Spleen (tissue), 11 donors: Measurements from ENCODE around the gene VWCE. TPM values are rescaled to one million over a fixed set of nuclear protein-coding genes. Genes with fewer than 3 reads are reported as not detected.

Experiments used
- DNase-seq: peaks from one replicate; pipeline ENCODE4 v3.0.0-alpha.2; 2020
- H3K27ac ChIP-seq, 8 donors: fragments of 200-600 bp; sonication (generic) in 7 of 8; 1 replicate in 4 of 8; 2 replicates in 4 of 8; pipeline versions ENCODE4 v1.5.0 to v1.8.0; 2016 to 2021; ENCODE audit warnings: inconsistent platforms in 4 of 8, mild to moderate bottlenecking in 4 of 8, moderate library complexity in 1 of 8
- H3K27me3 ChIP-seq, 7 donors: fragments of 200-600 bp; sonication (generic) in 6 of 7; replicated peaks in 1 of 7; 1 replicate in 4 of 7; 2 replicates in 3 of 7; pipeline versions ENCODE4 v1.5.0 to v1.8.0; 2016 to 2021; ENCODE audit warnings: inconsistent platforms in 3 of 7, mild to moderate bottlenecking in 1 of 7
- H3K36me3 ChIP-seq, 6 donors: fragments of 200-600 bp; sonication (generic) in 5 of 6; 1 replicate in 4 of 6; 2 replicates in 2 of 6; pipeline versions ENCODE4 v1.5.0 to v1.8.0; 2016 to 2021; ENCODE audit warnings: inconsistent platforms in 2 of 6
- H3K4me1 ChIP-seq, 6 donors: fragments of 200-600 bp; sonication (generic) in 5 of 6; 1 replicate in 3 of 6; 2 replicates in 3 of 6; pipeline versions ENCODE4 v1.5.0 to v1.8.0; 2016 to 2021; ENCODE audit warnings: inconsistent platforms in 3 of 6
- H3K4me3 ChIP-seq, 8 donors: fragments of 200-600 bp; sonication (generic) in 7 of 8; 1 replicate in 4 of 8; 2 replicates in 4 of 8; pipeline versions ENCODE4 v1.5.0 to v1.8.0; 2016 to 2021; ENCODE audit warnings: inconsistent platforms in 4 of 8, mild to moderate bottlenecking in 4 of 8, moderate library complexity in 2 of 8
- H3K9me3 ChIP-seq, 8 donors: fragments of 200-600 bp; sonication (generic) in 7 of 8; 1 replicate in 4 of 8; 2 replicates in 4 of 8; pipeline versions ENCODE4 v1.5.0 to v1.8.0; 2016 to 2021; ENCODE audit warnings: inconsistent platforms in 4 of 8
- POLR2A ChIP-seq, 3 donors: fragments of 450-650 bp; IDR thresholded peaks; one replicate each; pipeline ENCODE4 v1.5.1; 2017; ENCODE audit warnings: antibody characterized with exemption in 3 of 3, mild to moderate bottlenecking in 1 of 3
- POLR2AphosphoS5 ChIP-seq, 3 donors: sonication (generic); formaldehyde crosslinking; IDR thresholded peaks; one replicate each; pipeline ENCODE4 v1.5.1; 2017; ENCODE audit warnings: antibody characterized with exemption in 3 of 3
- WGBS, 5 donors: extraction: QIAGEN DNeasy Blood & Tissue Kit in 3 of 5; methylation state at CpG; one replicate each; pipeline versions ENCODE4 v1.1.5 to v1.1.7; 2013 to 2018; 5-methylcytosine and 5-hydroxymethylcytosine counted together
- intact Hi-C: fragments of 100-400 bp; cut with DNase I; formaldehyde crosslinking; loops from one replicate; pipeline ENCODE4 v1.15.0; 2023; ENCODE audit warnings: low total_unique reads
- polyA plus RNA-seq, 3 donors: library from polyadenylated mRNA; stranded (reverse); fragments of 200-250 nt; gene quantifications; one replicate each; pipeline ENCODE4 v1.2.1, GENCODE V29; 2013
- total RNA-seq, 7 donors: library from RNA; depleted of rRNA in 3 of 7; stranded (reverse); fragments of >200 nt in 3 of 7; fragmentation: NEBNext Ultra II Directional in 4 of 7; extraction: Animal tissue kit (Norgen Biotek cat#: 25700) in 4 of 7; gene quantifications; one replicate each; pipeline versions ENCODE4 v1.1.0 to v1.2.1, GENCODE V29; 2016 to 2021
- TF ChIP-seq, protein P1 (sequence below), 11 experiments: fragments of 200-600 bp in 7 of 11; fragments of 450-650 bp in 4 of 11; sonication (generic) in 4 of 11; IDR thresholded peaks in 8 of 11; conservative IDR thresholded peaks in 3 of 11; 1 replicate in 7 of 11; 2 replicates in 4 of 11; pipeline versions ENCODE4 v1.4.0 to v1.8.0; 2016 to 2021; ENCODE audit warnings: antibody characterized with exemption in 11 of 11, inconsistent platforms in 4 of 11, mild to moderate bottlenecking in 1 of 11
- donor health status: healthy with polysubstance abuse.
- donor health status: DM: no; HTN: no; CAD: no; lungs with moderate emphysema.
- donor health status: DM: no; HTN: no; CAD: no.
- donor health status: Bipolar disorder and iron deficiency.
- donor health status: healthy.
- donor health status: DM: no; HTN: no; CAD: no.
- donor health status: DM: yes; HTN: yes; CAD: no.

VWCE gene
- total and polyA plus RNA-seq, 10 donors, result 0.23 to 3.2 (median 1.2) TPM

DNA sequence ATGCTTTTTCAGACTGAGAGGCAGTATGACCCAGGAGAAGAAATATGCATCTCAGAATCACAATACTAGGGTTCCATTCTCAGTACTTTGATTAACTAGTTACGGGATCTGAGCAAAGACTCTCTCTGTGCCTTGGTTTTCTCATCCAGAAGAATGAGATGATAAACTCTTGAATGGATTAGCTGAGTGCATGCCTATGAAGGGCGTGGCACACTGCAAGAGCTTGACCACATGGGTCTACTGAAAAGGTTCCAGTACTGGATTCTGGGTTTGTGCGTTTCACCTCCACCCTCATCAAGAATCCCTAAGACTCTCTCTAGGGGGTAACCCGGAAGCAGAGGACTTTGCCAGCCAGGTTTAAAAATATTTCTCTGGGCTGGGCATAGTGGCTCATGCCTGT lies 28.5 kb downstream of the VWCE start:
- H3K4me1 ChIP-seq, result no peaks in the 10 kb centered on the region
- no peak overlapping the region for H3K4me3 ChIP-seq
- H3K27ac ChIP-seq, result no peak overlapping the region
- DNase-seq, result no peak
- H3K27me3 ChIP-seq, result no peaks in the 10 kb centered on the region
- no peaks in the 10 kb centered on the region for H3K36me3 ChIP-seq
- TF ChIP-seq, protein P1, sequence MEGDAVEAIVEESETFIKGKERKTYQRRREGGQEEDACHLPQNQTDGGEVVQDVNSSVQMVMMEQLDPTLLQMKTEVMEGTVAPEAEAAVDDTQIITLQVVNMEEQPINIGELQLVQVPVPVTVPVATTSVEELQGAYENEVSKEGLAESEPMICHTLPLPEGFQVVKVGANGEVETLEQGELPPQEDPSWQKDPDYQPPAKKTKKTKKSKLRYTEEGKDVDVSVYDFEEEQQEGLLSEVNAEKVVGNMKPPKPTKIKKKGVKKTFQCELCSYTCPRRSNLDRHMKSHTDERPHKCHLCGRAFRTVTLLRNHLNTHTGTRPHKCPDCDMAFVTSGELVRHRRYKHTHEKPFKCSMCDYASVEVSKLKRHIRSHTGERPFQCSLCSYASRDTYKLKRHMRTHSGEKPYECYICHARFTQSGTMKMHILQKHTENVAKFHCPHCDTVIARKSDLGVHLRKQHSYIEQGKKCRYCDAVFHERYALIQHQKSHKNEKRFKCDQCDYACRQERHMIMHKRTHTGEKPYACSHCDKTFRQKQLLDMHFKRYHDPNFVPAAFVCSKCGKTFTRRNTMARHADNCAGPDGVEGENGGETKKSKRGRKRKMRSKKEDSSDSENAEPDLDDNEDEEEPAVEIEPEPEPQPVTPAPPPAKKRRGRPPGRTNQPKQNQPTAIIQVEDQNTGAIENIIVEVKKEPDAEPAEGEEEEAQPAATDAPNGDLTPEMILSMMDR (IDR thresholded peaks at IDR 0.05 in 8 of 11, conservative IDR thresholded peaks at IDR 0.05 in 3 of 11), result no peak
- TF ChIP-seq POLR2AphosphoS5 (IDR thresholded peaks at IDR 0.05), result no peak
- no peak for TF ChIP-seq POLR2A (IDR thresholded peaks at IDR 0.05)
- no peaks in the 10 kb centered on the region for H3K9me3 ChIP-seq
- 82 to 97% (median 91%) methylated on average over 4 of the region's 4 CpGs for WGBS, 5 donors
- intact Hi-C loops, result no loop called here

DNA sequence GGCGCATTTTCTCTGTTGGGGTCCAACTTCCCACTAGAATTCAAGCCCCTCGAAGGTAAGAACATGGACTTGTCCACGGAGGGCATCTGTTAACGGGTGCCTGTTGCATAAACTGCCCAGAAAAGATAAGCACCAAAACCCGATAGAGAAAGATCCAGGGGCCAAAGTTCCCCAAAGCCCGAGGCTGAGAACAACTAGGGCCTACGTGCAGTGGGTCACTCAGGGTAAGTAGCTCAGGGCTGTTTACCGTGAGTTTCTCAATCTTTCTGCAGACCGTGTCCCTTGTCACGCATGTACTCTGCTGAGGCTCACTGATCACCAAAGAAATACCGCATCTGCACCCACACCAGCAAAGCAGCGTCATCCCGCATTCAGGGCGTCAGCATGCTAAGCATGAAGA lies 29.8 kb downstream of the VWCE start:
- no peak overlapping the region for H3K27ac ChIP-seq
- no peaks in the 10 kb centered on the region for H3K36me3 ChIP-seq
- intact Hi-C loops, result no loop called here
- no peaks in the 10 kb centered on the region for H3K4me1 ChIP-seq
- no peak for DNase-seq
- H3K27me3 ChIP-seq, result no peaks in the 10 kb centered on the region
- TF ChIP-seq POLR2AphosphoS5 (IDR thresholded peaks at IDR 0.05) (no peak), POLR2A (IDR thresholded peaks at IDR 0.05) (no peak)
- TF ChIP-seq, protein P1 (IDR thresholded peaks at IDR 0.05 in 8 of 11, conservative IDR thresholded peaks at IDR 0.05 in 3 of 11), result no peak
- WGBS, 5 donors, result 89 to 95% (median 93%) methylated on average over 11 to 14 of the region's 14 CpGs
- no peaks in the 10 kb centered on the region for H3K9me3 ChIP-seq
- no peak overlapping the region for H3K4me3 ChIP-seq

DNA sequence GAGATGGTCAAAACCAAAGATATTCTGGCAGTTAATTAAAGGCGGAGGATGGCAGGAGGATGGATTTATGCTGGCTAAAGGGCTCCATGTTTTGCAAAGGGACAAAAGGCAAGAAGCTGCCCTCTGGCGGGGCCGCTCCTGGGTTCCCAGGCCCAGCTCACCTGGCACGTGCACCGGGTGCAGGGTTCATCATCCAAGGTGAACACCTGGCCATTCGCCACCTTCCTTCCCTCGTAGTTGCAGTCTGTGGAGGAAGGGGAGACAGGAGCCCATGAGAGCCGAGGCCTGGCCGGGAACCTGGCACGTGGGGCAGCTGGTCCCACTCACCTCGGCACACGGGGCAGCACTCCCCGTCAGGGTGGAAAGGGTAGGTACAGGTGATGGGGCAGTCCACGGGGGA lies 30.3 kb downstream of the VWCE start:
- no peaks in the 10 kb centered on the region for H3K36me3 ChIP-seq
- no peak overlapping the region for H3K4me3 ChIP-seq
- WGBS, 5 donors, result 89 to 98% (median 94%) methylated on average over 14 of the region's 14 CpGs
- TF ChIP-seq POLR2AphosphoS5 (IDR thresholded peaks at IDR 0.05), result no peak
- TF ChIP-seq, protein P1 (IDR thresholded peaks at IDR 0.05 in 8 of 11, conservative IDR thresholded peaks at IDR 0.05 in 3 of 11), result no peak
- no peak for TF ChIP-seq POLR2A (IDR thresholded peaks at IDR 0.05)
- no peaks in the 10 kb centered on the region for H3K27me3 ChIP-seq
- H3K4me1 ChIP-seq, result no peaks in the 10 kb centered on the region
- DNase-seq, result no peak
- intact Hi-C loops, result no loop called here
- no peaks in the 10 kb centered on the region for H3K9me3 ChIP-seq
- H3K27ac ChIP-seq, result no peak overlapping the region

DNA sequence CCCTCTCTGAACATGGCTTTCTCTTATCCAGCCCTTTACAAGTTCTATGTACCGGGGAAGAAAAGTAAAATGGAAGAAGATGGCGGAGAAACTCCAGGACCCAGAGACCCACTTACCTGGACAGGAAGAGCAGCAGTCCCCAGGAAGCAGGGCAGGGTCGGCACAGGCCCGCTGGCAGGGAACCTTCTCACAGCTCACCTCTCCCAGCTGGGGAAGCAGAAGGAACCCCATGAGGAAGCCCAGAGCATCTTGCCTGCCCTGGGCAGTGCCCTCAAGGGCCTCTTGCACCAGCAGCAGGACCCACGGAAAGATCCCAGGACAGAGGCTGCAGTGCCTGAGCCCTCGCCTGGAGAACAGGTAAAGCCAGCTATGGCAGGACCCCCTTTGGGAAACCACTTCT lies 30.7 kb downstream of the VWCE start:
- Histone ChIP-seq H3K27ac (no peak overlapping the region), H3K27me3 (no peaks in the 10 kb centered on the region), H3K36me3 (no peaks in the 10 kb centered on the region), H3K9me3 (no peaks in the 10 kb centered on the region), H3K4me1 (no peaks in the 10 kb centered on the region), H3K4me3 (no peak overlapping the region)
- DNase-seq, result no peak
- TF ChIP-seq POLR2AphosphoS5 (IDR thresholded peaks at IDR 0.05) (no peak), POLR2A (IDR thresholded peaks at IDR 0.05) (no peak)
- TF ChIP-seq, protein P1 (IDR thresholded peaks at IDR 0.05 in 8 of 11, conservative IDR thresholded peaks at IDR 0.05 in 3 of 11), result no peak
- WGBS, 5 donors, result 87 to 94% (median 90%) methylated on average over 6 of the region's 6 CpGs
- intact Hi-C loops, result no loop called here
